DOHH2 (cell line): ENCODE measurements around the gene QSOX2.

ENCODE experiments used
- H3F3A ChIP-seq: fragments of 200-600 bp; sonication (generic), shearing (Covaris generic); 2 replicates; pipeline ENCODE4 v1.6.0; 2016; ENCODE audit warnings: antibody characterized with exemption, mild to moderate bottlenecking; ENCODE audit not compliant: control insufficient read depth, insufficient read depth
- H3K27ac ChIP-seq: fragments of 200-600 bp; sonication (generic); 2 replicates; pipeline ENCODE4 v1.5.1; 2014; ENCODE audit warnings: low read depth, mild to moderate bottlenecking, low read length, moderate library complexity
- H3K27me3 ChIP-seq: fragments of 200-600 bp; sonication (generic); 2 replicates; pipeline ENCODE4 v1.6.1; 2014; ENCODE audit warnings: mild to moderate bottlenecking, low read length, mixed read lengths; ENCODE audit not compliant: control insufficient read depth
- H3K36me3 ChIP-seq: fragments of 200-600 bp; sonication (generic); 2 replicates; pipeline ENCODE4 v1.6.1; 2014; ENCODE audit warnings: mild to moderate bottlenecking, low read length, moderate library complexity, mixed read lengths; ENCODE audit not compliant: control insufficient read depth
- H3K4me1 ChIP-seq: fragments of 200-600 bp; sonication (generic); 2 replicates; pipeline ENCODE4 v1.6.1; 2014; ENCODE audit warnings: mild to moderate bottlenecking, low read length, mixed read lengths; ENCODE audit not compliant: control insufficient read depth
- H3K4me2 ChIP-seq: fragments of 200-600 bp; sonication (generic); 2 replicates; pipeline ENCODE4 v1.6.0; 2014; ENCODE audit warnings: mild to moderate bottlenecking, low read length, moderate library complexity
- H3K4me3 ChIP-seq: fragments of 200-600 bp; sonication (generic); 2 replicates; pipeline ENCODE4 v1.5.1; 2014; ENCODE audit warnings: mild to moderate bottlenecking, low read length, mixed read lengths
- H3K79me2 ChIP-seq: fragments of 200-600 bp; sonication (generic); 2 replicates; pipeline ENCODE4 v1.6.1; 2014; ENCODE audit warnings: mild to moderate bottlenecking, low read length, mixed read lengths; ENCODE audit not compliant: control insufficient read depth
- H3K9me2 ChIP-seq: fragments of 200-600 bp; sonication (generic); replicated peaks from 2 replicates; pipeline ENCODE4 v1.6.1; 2014; ENCODE audit warnings: mild to moderate bottlenecking, low read length, mixed read lengths; ENCODE audit not compliant: control insufficient read depth
- H3K9me3 ChIP-seq: fragments of 200-600 bp; sonication (generic); 2 replicates; pipeline ENCODE4 v1.6.1; 2014; ENCODE audit warnings: antibody characterized with exemption, low read length, mixed read lengths; ENCODE audit not compliant: control insufficient read depth, insufficient read depth
- H4K20me1 ChIP-seq: fragments of 200-600 bp; sonication (generic); 2 replicates; pipeline ENCODE4 v1.6.0; 2014; ENCODE audit warnings: low read depth, mild to moderate bottlenecking, antibody characterized with exemption, low read length, moderate library complexity; ENCODE audit not compliant: control insufficient read depth, insufficient read depth
- CTCF ChIP-seq: fragments of 200-600 bp; sonication (generic); IDR thresholded peaks from one replicate; pipeline ENCODE4 v1.5.1; 2014; ENCODE audit warnings: antibody characterized with exemption, mild to moderate bottlenecking, low read depth, low read length; ENCODE audit not compliant: poor library complexity, severe bottlenecking
- EZH2phosphoT487 ChIP-seq: fragments of 200-600 bp; sonication (generic); IDR thresholded peaks from 2 replicates; pipeline ENCODE4 v1.6.1; 2017; ENCODE audit warnings: borderline replicate concordance, mild to moderate bottlenecking, antibody characterized with exemption, low read length, moderate library complexity, mixed read lengths

QSOX2 gene

DNA sequence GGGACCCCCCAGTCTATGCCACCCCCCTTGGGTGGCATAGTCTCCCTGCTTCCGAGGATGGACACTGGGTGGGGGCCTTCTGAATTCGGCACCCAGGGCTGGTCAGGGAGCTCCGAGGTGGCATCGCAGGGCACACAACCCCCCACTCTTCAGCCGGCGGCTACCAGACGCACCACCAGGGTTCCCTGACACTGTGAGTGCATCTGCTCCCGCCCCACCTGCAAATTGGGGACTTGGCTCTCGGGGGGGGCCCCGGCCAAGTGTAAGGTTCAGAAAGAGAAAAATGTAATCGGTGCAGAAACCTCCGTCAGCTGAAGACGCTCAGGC is 12.7 kb upstream of the QSOX2 start:
- H3F3A ChIP-seq: no peaks in the 10 kb centered on the region
- TF ChIP-seq CTCF: no peak
- no peak overlapping the region for H3K4me3 ChIP-seq
- H3K36me3 ChIP-seq: no peaks in the 10 kb centered on the region
- no peaks in the 10 kb centered on the region for H3K79me2 ChIP-seq
- no peak overlapping the region for H3K27ac ChIP-seq
- no peak overlapping the region for H3K4me2 ChIP-seq
- H3K4me1 ChIP-seq: no peaks in the 10 kb centered on the region
- H3K27me3 ChIP-seq: no peaks in the 10 kb centered on the region
- no peaks in the 10 kb centered on the region for H4K20me1 ChIP-seq
- no peaks in the 10 kb centered on the region for H3K9me3 ChIP-seq
- H3K9me2 ChIP-seq: no peaks in the 10 kb centered on the region

DNA sequence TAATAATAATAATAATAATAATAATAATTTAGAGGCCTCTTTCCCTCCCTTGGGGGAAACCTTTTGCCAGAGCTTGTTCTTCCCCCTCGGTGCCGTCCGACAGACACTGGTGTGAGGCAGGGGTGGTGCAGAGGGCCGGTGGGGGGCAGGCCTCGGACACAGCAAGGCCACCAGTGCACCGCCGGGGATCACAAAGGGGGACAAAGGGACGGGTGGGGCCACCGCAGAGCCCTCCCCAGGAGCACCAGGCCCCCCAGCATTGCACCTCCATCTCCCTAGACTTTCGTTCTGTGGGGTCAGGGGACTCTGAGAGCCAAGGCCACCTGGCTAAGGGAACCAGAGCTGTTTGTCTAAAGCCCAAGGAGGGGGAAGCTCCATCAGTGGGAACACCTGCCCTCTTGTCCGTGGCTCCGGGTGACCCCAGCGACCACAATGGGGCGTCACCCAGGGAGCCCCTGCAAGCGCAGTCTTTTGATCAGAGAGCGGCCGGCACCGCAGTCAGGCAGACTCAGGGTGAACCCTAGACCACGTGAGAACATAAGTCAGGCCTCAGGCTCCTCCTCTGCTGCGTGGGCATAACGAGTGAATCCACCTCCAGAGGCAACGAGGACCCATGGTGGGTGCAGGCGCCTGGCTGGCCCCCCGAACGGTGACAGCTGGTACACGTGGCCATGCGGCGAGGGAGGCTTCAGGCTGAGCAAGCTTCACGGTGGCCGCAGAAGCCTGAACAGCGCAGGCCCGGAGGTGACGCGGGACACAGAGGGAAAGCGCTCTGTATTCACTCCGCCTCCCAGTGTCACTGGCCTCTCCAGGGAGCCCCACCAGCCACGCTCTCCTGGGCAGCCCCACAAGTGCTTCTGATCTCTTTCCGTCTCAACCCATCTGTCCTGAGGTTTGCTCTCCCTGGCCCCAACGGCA is 12.0 kb upstream of the QSOX2 start:
- H3K79me2 ChIP-seq: no peaks in the 10 kb centered on the region

DNA sequence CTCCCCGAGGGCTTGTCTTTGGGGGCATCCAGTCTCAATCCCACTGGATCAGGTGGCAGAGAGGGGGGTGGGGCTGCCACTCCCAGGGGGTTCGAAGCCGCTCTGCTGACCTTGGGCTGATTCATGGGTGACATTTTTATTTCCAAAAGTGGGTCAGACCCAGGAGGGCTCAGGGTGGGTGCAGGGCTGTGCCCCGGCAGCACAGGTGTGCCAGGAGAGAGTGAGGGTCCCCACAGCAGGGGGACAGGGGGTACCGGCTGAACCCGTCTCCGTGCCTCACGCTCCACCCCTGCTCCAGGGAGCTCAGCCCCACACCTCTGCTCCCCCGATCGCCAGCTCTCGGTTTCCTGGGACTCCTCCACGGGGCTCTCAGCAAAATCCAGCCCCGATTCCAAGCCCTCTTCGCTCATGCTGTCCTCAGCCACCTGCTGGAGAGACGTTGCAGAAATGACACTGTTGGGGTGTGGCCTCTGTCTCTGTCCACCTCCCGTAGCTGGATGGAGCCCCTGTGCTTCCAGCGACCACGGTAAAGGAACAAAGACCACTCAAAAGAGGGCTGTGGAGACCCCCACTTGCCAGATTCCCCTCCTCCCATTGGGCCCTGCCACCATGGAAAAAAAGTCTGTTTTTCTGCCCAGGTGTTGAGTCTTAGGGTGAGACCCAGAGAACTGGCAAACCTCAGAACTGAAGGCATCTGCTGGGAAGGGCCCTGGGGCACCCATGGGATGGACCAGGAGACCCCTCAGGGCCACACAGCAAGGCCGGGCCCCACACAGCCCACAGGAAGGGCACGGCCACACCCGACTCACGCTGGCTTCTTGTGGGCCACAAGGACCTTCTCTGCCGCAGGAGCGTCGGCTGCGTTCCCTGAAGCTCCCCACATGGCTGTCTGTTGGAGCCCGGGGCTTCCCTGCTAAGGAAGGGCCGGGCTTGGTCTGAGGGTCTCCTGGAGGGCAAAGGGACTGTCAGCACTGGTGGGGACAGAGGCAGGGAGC is 10.6 kb upstream of the QSOX2 start:
- Histone ChIP-seq H3K9me3 (no peaks in the 10 kb centered on the region), H3K9me2 (no peaks in the 10 kb centered on the region), H3K79me2 (no peaks in the 10 kb centered on the region), H3K4me2 (no peak overlapping the region), H3F3A (no peaks in the 10 kb centered on the region), H3K36me3 (no peaks in the 10 kb centered on the region), H3K27ac (no peak overlapping the region), H4K20me1 (no peaks in the 10 kb centered on the region), H3K4me3 (no peak overlapping the region), H3K27me3 (no peaks in the 10 kb centered on the region), H3K4me1 (no peaks in the 10 kb centered on the region)
- no peak for TF ChIP-seq EZH2phosphoT487
- peak; percentile 21 for TF ChIP-seq CTCF

More for the DNA sequence above, 12.0 kb upstream of the QSOX2 start:
- no peak overlapping the region for H3K27ac ChIP-seq
- H3K9me2 ChIP-seq: no peaks in the 10 kb centered on the region
- H3K4me2 ChIP-seq: no peak overlapping the region
- H3K27me3 ChIP-seq: no peaks in the 10 kb centered on the region
- no peaks in the 10 kb centered on the region for H3F3A ChIP-seq
- TF ChIP-seq EZH2phosphoT487 (no peak), CTCF (no peak)
- H3K36me3 ChIP-seq: no peaks in the 10 kb centered on the region
- no peak overlapping the region for H3K4me3 ChIP-seq
- H3K9me3 ChIP-seq: no peaks in the 10 kb centered on the region
- H3K4me1 ChIP-seq: no peaks in the 10 kb centered on the region
- H4K20me1 ChIP-seq: no peaks in the 10 kb centered on the region
